GM18868 (cell line): ENCODE results near the gene SLF2.

Source experiments
- ATAC-seq: cut with Tn5 transposase; IDR thresholded peaks from one replicate; pipeline ENCODE4 v1.9.1; 2021; ENCODE audit warnings: mild to moderate bottlenecking, moderate library complexity; ENCODE audit not compliant: unreplicated experiment

Gene SLF2

GRCh38 chr10:100979791-100980272 is 67.1 kb downstream of the SLF2 start:
- ATAC-seq = no peak

- ATAC-seq = no peak
Measured at GRCh38 chr10:100980311-100980710, 67.5 kb downstream of the SLF2 start.

GRCh38 chr10:100980711-100981110 is 67.9 kb downstream of the SLF2 start:
- ATAC-seq = no peak

- ATAC-seq = no peak
Measured at GRCh38 chr10:100981178-100981772, 68.5 kb downstream of the SLF2 start.

GRCh38 chr10:100982916-100983830 is 70.4 kb downstream of the SLF2 start:
- no peak for ATAC-seq

GRCh38 chr10:100983868-100984671 is 71.3 kb downstream of the SLF2 start:
- no peak for ATAC-seq

GRCh38 chr10:100984672-100985177 is 72.0 kb downstream of the SLF2 start:
- ATAC-seq = no peak

GRCh38 chr10:100985336-100985735 is 72.6 kb downstream of the SLF2 start:
- ATAC-seq = no peak

GRCh38 chr10:100986623-100986951 is 73.8 kb downstream of the SLF2 start:
- ATAC-seq = no peak

GRCh38 chr10:100986952-100987684 is 74.4 kb downstream of the SLF2 start, which contains the start of the genes MRPL43 and TWNK:
Gene MRPL43 (minus strand): TSS chr10:100987497. CDS start chr10:100987443, 54 bp downstream.
Gene TWNK (plus strand): TSS chr10:100987543. CDS start chr10:100988211, 668 bp downstream.
- peak; percentile 90 for ATAC-seq

GRCh38 chr10:100987685-100988049 is 74.9 kb downstream of the SLF2 start:
- ATAC-seq = peak; percentile 5

- ATAC-seq = no peak
Measured at GRCh38 chr10:100988166-100988565, 75.4 kb downstream of the SLF2 start.

- no peak for ATAC-seq
Measured at GRCh38 chr10:100989088-100989487, 76.3 kb downstream of the SLF2 start.

GRCh38 chr10:100993986-100994708 is 81.4 kb downstream of the SLF2 start:
- ATAC-seq = no peak

- ATAC-seq = no peak
Measured at GRCh38 chr10:100995181-100995580, 82.4 kb downstream of the SLF2 start.

GRCh38 chr10:100996678-100997359 is 84.1 kb downstream of the SLF2 start:
- peak; percentile 22 for ATAC-seq

GRCh38 chr10:100997360-100998182 is 84.8 kb downstream of the SLF2 start:
- ATAC-seq = peak; percentile 28
